Skeletal muscle satellite cell (primary cell): ENCODE data around the gene ITGB1BP2.
"Not testable (repeated sequence)": the region's sequence is repeated elsewhere in the genome, so short reads cannot be mapped to it uniquely, and the experiment has no call there.

Source experiments
- H3K27me3 ChIP-seq: 2 replicates; pipeline ENCODE4 v1.7.0; 2013; ENCODE audit warnings: low read length; ENCODE audit not compliant: control insufficient read depth, insufficient read depth
- H3K36me3 ChIP-seq: 2 replicates; pipeline ENCODE4 v1.7.0; 2013; ENCODE audit warnings: mild to moderate bottlenecking, control low read depth, low read length; ENCODE audit not compliant: insufficient read depth
- H3K4me1 ChIP-seq: 2 replicates; pipeline ENCODE4 v1.7.0; 2013; ENCODE audit warnings: low read length; ENCODE audit not compliant: control insufficient read depth, insufficient read depth
- H3K4me2 ChIP-seq: 2 replicates; pipeline ENCODE4 v1.7.0; 2013; ENCODE audit warnings: mild to moderate bottlenecking, low read length
- H3K4me3 ChIP-seq: 2 replicates; pipeline ENCODE4 v1.7.0; 2013; ENCODE audit warnings: low read length
- H3K9ac ChIP-seq: 2 replicates; pipeline ENCODE4 v1.7.0; 2013; ENCODE audit warnings: mild to moderate bottlenecking, low read depth, low read length, moderate library complexity
- H3K9me3 ChIP-seq: replicated peaks from 2 replicates; pipeline ENCODE4 v1.7.0; 2013; ENCODE audit warnings: mild to moderate bottlenecking, control low read depth, low read length

Gene ITGB1BP2

GRCh38 chrX:71315917-71316316 lies 14.4 kb downstream of the ITGB1BP2 start:
- Histone ChIP-seq H3K27me3 (no peaks in the 10 kb centered on the region), H3K9ac (no peak overlapping the region), H3K4me2 (no peak overlapping the region), H3K4me1 (no peaks in the 10 kb centered on the region), H3K4me3 (no peak overlapping the region), H3K9me3 (no peaks in the 10 kb centered on the region), H3K36me3 (no peaks in the 10 kb centered on the region)

- H3K36me3 ChIP-seq, H3K4me3 ChIP-seq, H3K9ac ChIP-seq, H3K4me1 ChIP-seq, H3K27me3 ChIP-seq, H3K9me3 ChIP-seq, H3K4me2 ChIP-seq: not testable (repeated sequence)
Measured at GRCh38 chrX:71316959-71317358, 15.4 kb downstream of the ITGB1BP2 start.

GRCh38 chrX:71320126-71320525 lies 18.6 kb downstream of the ITGB1BP2 start:
- no peak overlapping the region for H3K4me3 ChIP-seq
- no peak overlapping the region for H3K4me2 ChIP-seq
- no peaks in the 10 kb centered on the region for H3K36me3 ChIP-seq
- H3K9ac ChIP-seq: no peak overlapping the region
- no peaks in the 10 kb centered on the region for H3K9me3 ChIP-seq
- no peaks in the 10 kb centered on the region for H3K4me1 ChIP-seq
- no peaks in the 10 kb centered on the region for H3K27me3 ChIP-seq

DNA sequence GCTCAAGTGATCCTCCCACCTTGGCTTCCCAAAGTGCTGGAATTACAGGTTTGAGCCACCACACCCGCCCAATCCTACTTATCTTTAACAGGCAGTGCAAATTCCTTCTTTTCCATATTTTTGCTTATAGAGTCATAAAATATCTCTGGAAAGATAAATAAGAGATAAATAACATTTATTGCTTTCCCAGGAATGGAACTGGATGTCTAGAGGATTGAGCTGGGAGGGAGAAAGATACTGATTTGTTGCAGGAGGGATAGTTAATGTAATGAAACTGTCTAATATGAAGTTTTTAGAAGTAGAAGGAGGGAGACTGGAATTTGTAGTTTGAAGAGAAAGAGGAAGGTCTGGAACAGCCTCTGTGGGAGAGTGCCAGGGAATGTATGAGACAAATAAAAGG lies 20.2 kb downstream of the ITGB1BP2 start:
- H3K27me3 ChIP-seq: no peaks in the 10 kb centered on the region
- H3K36me3 ChIP-seq: no peaks in the 10 kb centered on the region
- no peak overlapping the region for H3K4me3 ChIP-seq
- H3K9ac ChIP-seq: no peak overlapping the region
- no peaks in the 10 kb centered on the region for H3K9me3 ChIP-seq
- H3K4me2 ChIP-seq: no peak overlapping the region
- H3K4me1 ChIP-seq: no peaks in the 10 kb centered on the region

DNA sequence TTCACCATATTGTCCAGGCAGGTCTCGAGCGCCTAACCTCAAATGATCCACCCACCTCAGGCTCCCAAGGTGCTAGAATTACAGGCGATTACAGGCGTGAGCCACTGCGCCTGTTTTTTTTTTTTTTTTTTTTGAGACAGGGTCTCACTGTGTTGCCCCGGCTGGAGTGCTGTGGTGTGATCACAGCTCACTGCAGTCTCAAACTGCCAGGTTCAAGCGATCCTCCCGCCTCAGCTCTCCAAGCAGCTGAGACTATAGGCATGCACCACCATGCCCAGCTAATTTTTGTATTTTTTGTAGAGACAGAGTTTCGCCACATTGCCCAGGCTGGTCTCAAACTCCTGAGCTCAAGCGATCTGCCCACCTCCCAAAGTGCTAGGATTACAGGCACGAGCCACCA lies 22.9 kb downstream of the ITGB1BP2 start:
- not testable (repeated sequence) for H3K36me3 ChIP-seq, H3K27me3 ChIP-seq, H3K4me2 ChIP-seq, H3K9ac ChIP-seq, H3K9me3 ChIP-seq, H3K4me3 ChIP-seq, H3K4me1 ChIP-seq

DNA sequence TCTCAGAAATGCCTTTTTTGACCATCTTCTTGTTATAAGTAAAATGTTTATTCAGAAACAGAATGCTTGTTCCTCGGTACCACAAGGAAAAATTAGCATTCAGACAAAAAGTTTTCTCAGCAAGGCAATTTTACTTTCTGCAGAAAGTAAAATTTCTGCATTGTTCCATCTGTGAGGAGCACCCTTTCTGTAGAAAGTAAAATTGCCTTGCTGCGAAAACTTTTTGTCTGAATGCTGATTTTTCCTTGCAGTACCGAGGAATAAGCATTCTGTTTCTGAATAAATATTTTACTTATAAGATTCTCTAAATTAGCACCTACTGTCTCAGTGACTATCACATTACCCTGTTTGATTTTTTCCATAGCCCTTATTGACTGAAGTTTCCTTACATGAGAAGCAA lies 24.8 kb downstream of the ITGB1BP2 start:
- Histone ChIP-seq H3K4me2 (no peak overlapping the region), H3K9ac (no peak overlapping the region), H3K36me3 (no peaks in the 10 kb centered on the region), H3K4me3 (no peak overlapping the region), H3K9me3 (no peaks in the 10 kb centered on the region), H3K27me3 (no peaks in the 10 kb centered on the region), H3K4me1 (no peaks in the 10 kb centered on the region)

DNA sequence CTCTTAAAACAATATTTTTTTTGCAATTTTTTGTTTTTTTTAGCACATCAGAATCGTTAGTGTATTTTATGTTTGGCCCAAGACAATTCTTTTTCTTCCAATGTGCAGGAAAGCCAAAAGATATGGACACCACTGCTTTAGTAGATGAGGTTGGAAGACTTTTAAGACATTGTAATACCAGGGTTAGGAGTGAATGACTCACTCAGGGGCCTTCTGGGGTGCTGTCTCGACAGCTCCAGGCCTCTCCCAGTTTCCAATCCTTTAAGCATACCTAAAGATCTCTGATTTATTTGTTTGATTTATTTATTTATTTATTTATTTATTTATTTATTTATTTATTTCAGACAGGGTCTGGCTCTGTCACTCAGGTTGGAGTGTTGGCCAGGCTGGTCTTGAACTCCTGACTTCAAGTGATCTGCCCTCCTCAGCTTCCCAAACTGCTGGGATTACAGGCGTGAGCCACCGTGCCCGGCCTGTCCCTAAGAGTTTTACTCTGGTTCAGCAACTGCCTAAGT lies 47.7 kb downstream of the ITGB1BP2 start:
- H3K9ac ChIP-seq, H3K4me2 ChIP-seq, H3K4me1 ChIP-seq, H3K4me3 ChIP-seq, H3K27me3 ChIP-seq, H3K36me3 ChIP-seq, H3K9me3 ChIP-seq: not testable (repeated sequence)

GRCh38 chrX:71349867-71350266 lies 48.3 kb downstream of the ITGB1BP2 start:
- not testable (repeated sequence) for H3K36me3 ChIP-seq, H3K27me3 ChIP-seq, H3K4me3 ChIP-seq, H3K4me1 ChIP-seq, H3K9ac ChIP-seq, H3K9me3 ChIP-seq, H3K4me2 ChIP-seq

DNA sequence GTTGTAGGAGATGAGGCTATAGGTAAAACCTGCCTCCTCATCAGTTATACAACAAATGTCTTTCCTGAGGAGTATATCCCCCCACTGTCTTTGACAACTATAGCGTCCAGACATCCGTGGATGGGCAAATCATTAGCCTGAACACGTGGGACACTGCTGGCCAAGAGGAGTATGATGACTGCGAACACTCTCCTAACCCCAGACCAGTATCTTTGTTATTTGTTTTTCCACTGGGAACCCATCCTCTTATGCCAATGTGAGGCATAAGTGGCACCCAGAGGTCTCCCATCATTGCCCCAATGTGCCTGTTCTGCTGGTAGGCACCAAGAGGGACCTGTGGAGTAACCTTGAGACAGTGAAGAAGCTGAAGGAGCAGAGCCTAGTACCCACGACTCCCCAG lies 50.9 kb downstream of the ITGB1BP2 start:
- H3K4me2 ChIP-seq, H3K4me3 ChIP-seq, H3K36me3 ChIP-seq, H3K9me3 ChIP-seq, H3K4me1 ChIP-seq, H3K9ac ChIP-seq, H3K27me3 ChIP-seq: not testable (repeated sequence)
